OCI-LY7 (cell line): ENCODE data around the gene GNAQ. TPM values are rescaled to one million over a fixed set of nuclear protein-coding genes. Genes with fewer than 3 reads are reported as not detected.

Experiments used
- BruUV-seq: library from RNA; stranded (reverse); fragments of 400-500 nt; replicated peaks from 2 replicates; lab custom pipeline; 2021; lab: Mats Ljungman, UMichigan
- CTCF ChIA-PET: fragments of 300-600 bp; sonication (Branson Sonifier 250); formaldehyde crosslinking; loops from one replicate; lab custom pipeline; 2022; ENCODE audit warnings: antibody characterized with exemption; ENCODE audit not compliant: unreplicated experiment; lab: Charles Lee
- POLR2A ChIA-PET: fragments of 300-600 bp; sonication (Branson Sonifier 250); formaldehyde crosslinking; loops from one replicate; lab custom pipeline; 2022; ENCODE audit warnings: antibody characterized with exemption; lab: Charles Lee
- DNase-seq: peaks from one replicate; pipeline ENCODE4 v3.0.0-alpha.2; 2015; ENCODE audit warnings: low spot score
- H2AFZ ChIP-seq: fragments of 200-600 bp; sonication (generic), shearing (Covaris generic); 2 replicates; pipeline ENCODE4 v1.6.1; 2014; ENCODE audit warnings: mild to moderate bottlenecking, antibody characterized with exemption, low read length, moderate library complexity
- H3K27ac ChIP-seq: fragments of 200-600 bp; sonication (generic); 2 replicates; pipeline ENCODE4 v1.5.1; 2014; ENCODE audit warnings: mixed run types, low read depth, mild to moderate bottlenecking, moderate library complexity, low read length, inconsistent platforms; ENCODE audit not compliant: poor library complexity, severe bottlenecking
- H3K36me3 ChIP-seq: fragments of 200-600 bp; sonication (generic); 2 replicates; pipeline ENCODE4 v1.6.1; 2014; ENCODE audit warnings: mild to moderate bottlenecking, antibody characterized with exemption, low read length, moderate library complexity, mixed read lengths; ENCODE audit not compliant: insufficient read depth
- H3K4me1 ChIP-seq: fragments of 200-600 bp; sonication (generic); 2 replicates; pipeline ENCODE4 v1.5.1; 2014; ENCODE audit warnings: mild to moderate bottlenecking, low read length; ENCODE audit not compliant: insufficient read depth, poor library complexity, severe bottlenecking
- H3K4me2 ChIP-seq: fragments of 200-600 bp; sonication (generic); 2 replicates; pipeline ENCODE4 v1.6.1; 2014; ENCODE audit warnings: mild to moderate bottlenecking, low read length
- H3K4me3 ChIP-seq: fragments of 200-600 bp; sonication (generic); 2 replicates; pipeline ENCODE4 v1.5.1; 2014; ENCODE audit warnings: mild to moderate bottlenecking, low read depth, low read length; ENCODE audit not compliant: poor library complexity, severe bottlenecking
- H3K79me2 ChIP-seq: fragments of 200-600 bp; sonication (generic); 2 replicates; pipeline ENCODE4 v1.6.1; 2016; ENCODE audit warnings: low read depth, mild to moderate bottlenecking, low read length, moderate library complexity, mixed read lengths; ENCODE audit not compliant: insufficient read depth
- H3K9me2 ChIP-seq: fragments of 200-600 bp; sonication (generic); 2 replicates; pipeline ENCODE4 v1.6.1; 2016; ENCODE audit warnings: mild to moderate bottlenecking, low read length, mixed read lengths; ENCODE audit not compliant: insufficient read depth
- H3K9me3 ChIP-seq: fragments of 200-600 bp; sonication (generic); 2 replicates; pipeline ENCODE4 v1.6.1; 2014; ENCODE audit warnings: mild to moderate bottlenecking, mixed run types, low read length, mixed read lengths
- H4K20me1 ChIP-seq: fragments of 200-600 bp; sonication (generic); 2 replicates; pipeline ENCODE4 v1.6.1; 2014; ENCODE audit warnings: mild to moderate bottlenecking, antibody characterized with exemption, low read length, moderate library complexity, mixed read lengths; ENCODE audit not compliant: insufficient read depth
- CTCF ChIP-seq: fragments of 200-600 bp; sonication (generic); conservative IDR thresholded peaks from 2 replicates; pipeline ENCODE4 v1.5.1; 2014; ENCODE audit warnings: mild to moderate bottlenecking, antibody characterized with exemption, low read length, moderate library complexity, mixed read lengths
- EZH2phosphoT487 ChIP-seq: fragments of 200-600 bp; sonication (generic); IDR thresholded peaks from 2 replicates; pipeline ENCODE4 v1.6.1; 2018; ENCODE audit warnings: low read depth, borderline replicate concordance, mild to moderate bottlenecking, mixed run types, antibody characterized with exemption, low read length, moderate library complexity, mixed read lengths
- intact Hi-C: fragments of 100-400 bp; cut with micrococcal nuclease; formaldehyde crosslinking; loops from one replicate; pipeline ENCODE4 v1.10.0; 2022; ENCODE audit not compliant: unreplicated experiment
- total RNA-seq, 2 experiments: library from RNA; depleted of rRNA in 1 of 2; stranded (reverse); fragments of >200 nt in 1 of 2; shearing (Covaris generic) in 1 of 2; gene quantifications; 2 replicates each; pipeline ENCODE4 v1.2.3, GENCODE V29; 2014 to 2022

Gene GNAQ
- total RNA-seq, 2 experiments from 2014 or later = not detected

GRCh38 chr9:77964258-77964657 is 67.4 kb downstream of the GNAQ start:
- Histone ChIP-seq H3K9me2 (no peaks in the 10 kb centered on the region), H2AFZ (no peak overlapping the region), H3K4me3 (no peak overlapping the region), H3K4me1 (no peaks in the 10 kb centered on the region), H4K20me1 (no peaks in the 10 kb centered on the region), H3K27ac (no peak overlapping the region), H3K9me3 (no peaks in the 10 kb centered on the region), H3K79me2 (no peaks in the 10 kb centered on the region), H3K4me2 (no peak overlapping the region), H3K36me3 (no peaks in the 10 kb centered on the region)
- no peak for TF ChIP-seq EZH2phosphoT487
- TF ChIP-seq CTCF = no peak
- POLR2A ChIA-PET = no interaction called here
- DNase-seq = no peak
- CTCF ChIA-PET = no interaction called here
- intact Hi-C loops = no loop called here
- no TSS peak for BruUV-seq

GRCh38 chr9:77961541-77961940 is 70.1 kb downstream of the GNAQ start:
- Histone ChIP-seq H3K9me3 (no peaks in the 10 kb centered on the region), H3K79me2 (no peaks in the 10 kb centered on the region), H2AFZ (no peak overlapping the region), H3K4me2 (no peak overlapping the region), H3K27ac (no peak overlapping the region), H4K20me1 (no peaks in the 10 kb centered on the region), H3K4me3 (no peak overlapping the region), H3K36me3 (no peaks in the 10 kb centered on the region), H3K4me1 (no peaks in the 10 kb centered on the region), H3K9me2 (no peaks in the 10 kb centered on the region)
- TF ChIP-seq EZH2phosphoT487 (no peak), CTCF (no peak)
- ChIA-PET POLR2A (interaction anchor here (0.6 kb wide), 1 partner anchor 42 kb away, joined by 3 read pairs; no protein-coding TSS in a partner anchor), CTCF (interaction anchor here (1.0 kb wide), 1 partner anchor 232 kb away, joined by 3 read pairs; no protein-coding TSS in a partner anchor)
- no TSS peak for BruUV-seq
- intact Hi-C loops = no loop called here
- DNase-seq = no peak

GRCh38 chr9:77960356-77961153 is 71.1 kb downstream of the GNAQ start:
- intact Hi-C loops = no loop called here
- ChIA-PET POLR2A (no interaction called here), CTCF (no interaction called here)
- H3K36me3 ChIP-seq = no peaks in the 10 kb centered on the region
- H3K4me3 ChIP-seq = no peak overlapping the region
- no peak for TF ChIP-seq EZH2phosphoT487
- TF ChIP-seq CTCF = no peak
- H3K4me1 ChIP-seq = no peaks in the 10 kb centered on the region
- no peak overlapping the region for H3K27ac ChIP-seq
- no peaks in the 10 kb centered on the region for H4K20me1 ChIP-seq
- H3K9me2 ChIP-seq = no peaks in the 10 kb centered on the region
- H2AFZ ChIP-seq = no peak overlapping the region
- no peaks in the 10 kb centered on the region for H3K9me3 ChIP-seq
- no TSS peak for BruUV-seq
- no peak overlapping the region for H3K4me2 ChIP-seq
- no peaks in the 10 kb centered on the region for H3K79me2 ChIP-seq
- DNase-seq = no peak
